ENCODE results near the gene UNKL. TPM values are rescaled to one million over a fixed set of nuclear protein-coding genes. Genes with fewer than 3 reads are reported as not detected.

UNKL gene
- total RNA-seq, 1 experiment from 2014 or later, result 6.5 TPM

- no peak for DNase-seq (ENCODE audit: low read depth)
These were observed 17.2 kb upstream of the UNKL start for GRCh38 chr16:1431497-1432270.

GRCh38 chr16:1430759-1431496 lies 16.4 kb upstream of the UNKL start, which contains the start of gene PERCC1:
Gene PERCC1 (plus strand): TSS chr16:1431078. CDS start chr16:1432594, 1,516 bp downstream.
- no peak for DNase-seq (ENCODE audit: low read depth)

GRCh38 chr16:1430214-1430758 lies 15.8 kb upstream of the UNKL start:
- no peak for DNase-seq (ENCODE audit: low read depth)

- no peak for DNase-seq (ENCODE audit: low read depth)
These were observed 15.1 kb upstream of the UNKL start for GRCh38 chr16:1429631-1430030.

- no peak for DNase-seq (ENCODE audit: low read depth)
These were observed 14.5 kb upstream of the UNKL start for GRCh38 chr16:1429012-1429411.

GRCh38 chr16:1428511-1428910 lies 14.0 kb upstream of the UNKL start:
- no peak for DNase-seq (ENCODE audit: low read depth)

GRCh38 chr16:1427473-1428461 lies 13.3 kb upstream of the UNKL start:
- no peak for DNase-seq (ENCODE audit: low read depth)

GRCh38 chr16:1426734-1427471 lies 12.4 kb upstream of the UNKL start:
- DNase-seq (ENCODE audit: low read depth), result no peak

GRCh38 chr16:1425616-1426370 lies 11.3 kb upstream of the UNKL start:
- no peak for DNase-seq (ENCODE audit: low read depth)

- DNase-seq (ENCODE audit: low read depth), result peak; percentile 32
These were observed 9.5 kb upstream of the UNKL start for GRCh38 chr16:1424028-1424427.

- no peak for DNase-seq (ENCODE audit: low read depth)
These were observed 7.6 kb upstream of the UNKL start for GRCh38 chr16:1422076-1422475.

- DNase-seq (ENCODE audit: low read depth), result no peak
These were observed 5.6 kb upstream of the UNKL start for GRCh38 chr16:1420111-1420539.

GRCh38 chr16:1416521-1416941 lies 2.0 kb upstream of the UNKL start:
- DNase-seq (ENCODE audit: low read depth), result peak; percentile 18

- peak; percentile 23 for DNase-seq (ENCODE audit: low read depth)
These were observed 596 bp downstream of the UNKL start for GRCh38 chr16:1413684-1414531.

- no peak for DNase-seq (ENCODE audit: low read depth)
These were observed 1.7 kb downstream of the UNKL start for GRCh38 chr16:1412847-1413246.

- peak; percentile 69 for DNase-seq (ENCODE audit: low read depth)
These were observed 6.2 kb downstream of the UNKL start for GRCh38 chr16:1408171-1408837.

GRCh38 chr16:1407753-1408152 lies 6.8 kb downstream of the UNKL start:
- DNase-seq (ENCODE audit: low read depth), result no peak

- DNase-seq (ENCODE audit: low read depth), result no peak
These were observed 10.8 kb downstream of the UNKL start for GRCh38 chr16:1403733-1404132.

GRCh38 chr16:1403036-1403435 lies 11.5 kb downstream of the UNKL start:
- DNase-seq (ENCODE audit: low read depth), result no peak

All from M059J (cell line).